ENCODE data around the gene SETD1A.

GRCh38 chr16:31005350-31006085 lies 48.0 kb downstream of the SETD1A start:
- no peak for TF ChIP-seq CTCF (conservative IDR thresholded peaks at IDR 0.05)
- TF ChIP-seq ZFX (IDR thresholded peaks at IDR 0.05): no peak
